ENCODE measurements around the gene RNU5B-1. TPM values are rescaled to one million over a fixed set of nuclear protein-coding genes. Genes with fewer than 3 reads are reported as not detected.

The RNU5B-1 gene
- total and polyA plus RNA-seq, 2 of the 8 experiments (the other 6 are each of a cell fraction or from before 2014, with no cell fraction given) = not detected

DNA sequence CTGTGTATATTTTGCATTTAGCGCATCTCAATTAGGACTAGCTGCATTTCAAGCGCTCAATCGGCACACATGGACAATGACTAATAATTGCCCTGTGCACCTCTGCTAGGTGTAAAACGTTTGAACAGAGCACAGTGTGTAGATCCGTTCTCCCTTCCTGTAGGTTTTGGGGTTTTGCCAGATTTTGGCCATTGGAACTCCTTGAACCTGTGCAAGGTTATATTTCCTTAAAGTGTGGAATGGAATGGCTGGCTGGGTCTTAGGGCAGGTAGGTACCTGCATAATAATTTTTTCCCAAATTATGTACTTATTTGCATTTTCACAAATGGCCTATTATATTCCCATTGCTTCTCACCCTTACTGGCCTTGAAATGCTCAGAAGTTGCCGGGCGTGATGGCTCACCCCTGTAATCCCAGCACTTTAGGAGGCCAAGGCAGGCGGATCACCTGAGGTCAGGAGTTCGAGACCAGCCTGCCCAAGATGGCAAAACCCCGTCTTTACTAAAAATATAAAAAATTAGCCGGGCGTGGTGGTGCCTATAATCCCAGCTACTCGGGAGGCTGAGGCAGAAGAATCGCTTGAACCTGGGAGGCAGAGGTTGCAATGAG, 777 bp downstream of the RNU5B-1 start:
- Histone ChIP-seq H3K4me3 (ENCODE audit: extremely low read depth in 1 of 4, insufficient read depth in 2 of 4, low read depth in 3 of 4, low read length in 4 of 4) (no peak overlapping the region), H3K9me3 (ENCODE audit: insufficient read depth in 2 of 2, low read depth in 1 of 2, low read length in 1 of 2) (peaks cover 0 to 2% of the 10 kb centered on the region in 2 experiments; a peak in 1 of 4 replicates), H3K23me2 (ENCODE audit: low read depth, low read length) (0 out of 2 replicates have a peak, but pooled peaks cover 4% of the 10 kb centered on the region), H3K4me2 (ENCODE audit: insufficient read depth in 1 of 2, low read depth in 2 of 2, low read length in 2 of 2) (peak overlapping the region; percentile 19 to 26; a peak in 2 of 4 replicates), H3K27me3 (replicated peaks in 1 of 4; ENCODE audit: control insufficient read depth in 3 of 4, extremely low read depth in 1 of 4, insufficient read depth in 3 of 4, low read length in 3 of 4) (no peaks in the 10 kb centered on the region), H2AFZ (ENCODE audit: low read length) (no peak overlapping the region), H2BK5ac (ENCODE audit: low read depth, low read length) (no peak overlapping the region), H2BK15ac (ENCODE audit: low read length) (no peak overlapping the region), H4K5ac (ENCODE audit: insufficient read length, low read depth, low read length) (no peak overlapping the region), H4K8ac (ENCODE audit: extremely low read depth, insufficient read depth, low read length) (no peak overlapping the region), H3K4me1 (replicated peaks in 1 of 4; ENCODE audit: control insufficient read depth in 3 of 4, insufficient read depth in 4 of 4, low read length in 3 of 4) (peaks cover 0 to 3% (median under 1%) of the 10 kb centered on the region in 4 experiments; a peak in 1 of 7 replicates), H4K20me1 (replicated peaks in 1 of 2; ENCODE audit: control insufficient read depth in 1 of 2, insufficient read depth in 2 of 2, low read length in 2 of 2) (no peaks in the 10 kb centered on the region), H3K18ac (ENCODE audit: extremely low read depth, low read length) (0 out of 2 replicates have a peak overlapping the region, but pooled peaks have one; percentile 4), H3K27ac (ENCODE audit: low read depth, low read length) (no peak overlapping the region), H3K9ac (replicated peaks in 1 of 4; ENCODE audit: extremely low read depth in 1 of 4, low read depth in 3 of 4, low read length in 3 of 4) (no peak overlapping the region), H3K79me2 (ENCODE audit: control insufficient read depth in 1 of 2, insufficient read depth in 2 of 2, low read length in 2 of 2) (no peaks in the 10 kb centered on the region), H2AK5ac (ENCODE audit: low read depth, low read length) (no peak overlapping the region), H3K79me1 (ENCODE audit: low read depth, low read length) (no peaks in the 10 kb centered on the region), H2BK12ac (ENCODE audit: low read depth, low read length) (no peak overlapping the region), H3K36me3 (ENCODE audit: control insufficient read depth in 2 of 4, insufficient read depth in 4 of 4, low read length in 3 of 4) (no peaks in the 10 kb centered on the region), H2BK120ac (replicated peaks; ENCODE audit: low read depth, low read length) (peak overlapping the region; percentile 87), H4K91ac (replicated peaks; ENCODE audit: insufficient read length, low read length) (no peak overlapping the region), H3K23ac (ENCODE audit: insufficient read length) (no peak overlapping the region), H3K4ac (replicated peaks; ENCODE audit: insufficient read length, low read depth, low read length) (no peak overlapping the region), H2BK20ac (ENCODE audit: low read length) (no peak overlapping the region; the same call in 1 of the 2 replicates), H3K14ac (ENCODE audit: insufficient read length) (no peak overlapping the region), H3K56ac (replicated peaks; ENCODE audit: insufficient read length, low read depth, low read length) (no peak overlapping the region)
- TF ChIP-seq SIRT6 (IDR thresholded peaks at IDR 0.05; ENCODE audit: low read length) (no peak), KDM1A (IDR thresholded peaks at IDR 0.05; ENCODE audit: borderline replicate concordance, low read length) (peak; percentile 53; the same call in 1 of the 2 replicates), NANOG (IDR thresholded peaks at IDR 0.05; ENCODE audit: insufficient read depth, low read depth, low read length, poor library complexity, severe bottlenecking) (no peak)
- no peak for DNase-seq (ENCODE audit: low read depth in 1 of 2, low spot score in 2 of 2)
- no peak for FAIRE-seq
- ChIA-PET POLR2A (ENCODE audit: partially characterized antibody) (interaction anchor here (0.6 to 8.3 kb wide), 78 partner anchors 9 to 576 kb away, joined by 3 to 138 read pairs (median 4); partner anchors contain the start of genes CLPX, DPP8, IGDCC3 and IGDCC4), CTCF (ENCODE audit: partially characterized antibody) (interaction anchor here (0.7 to 3.4 kb wide), 13 partner anchors 8 to 118 kb away, joined by 3 to 13 read pairs (median 4); no protein-coding TSS in a partner anchor)
- 76% methylated on average over 14 of the region's 14 CpGs; no CpG with 5 or more reads in 1 of the 2 experiments for WGBS, 2 experiments (ENCODE audit: extremely low coverage in 1 of 2, insufficient coverage in 1 of 2, insufficient read length in 1 of 2, insufficient replicate concordance in 2 of 2, low coverage in 1 of 2, low lambda C conversion rate in 2 of 2, missing lambda C conversion rate in 1 of 2)
